ACC112 (cell line): ENCODE results near the gene KCNJ8.
A peak's percentile ranks its signal among the peaks of the same experiment; 100 is the strongest.
"Not testable (repeated sequence)": the region's sequence is repeated elsewhere in the genome, so short reads cannot be mapped to it uniquely, and the experiment has no call there.

Experiments used
- H2AFZ ChIP-seq: fragments of 200-600 bp; sonication (generic); one replicate; pipeline ENCODE4 v1.6.0; 2017; ENCODE audit warnings: antibody characterized with exemption, low read length; ENCODE audit not compliant: unreplicated experiment
- H3K27ac ChIP-seq: fragments of 200-600 bp; sonication (generic); 2 replicates; pipeline ENCODE4 v1.5.1; 2014; ENCODE audit warnings: low read depth, mild to moderate bottlenecking, antibody characterized with exemption, low read length, moderate library complexity
- H3K27me3 ChIP-seq: fragments of 200-600 bp; sonication (generic); 2 replicates; pipeline ENCODE4 v1.6.1; 2014; ENCODE audit warnings: mild to moderate bottlenecking, antibody characterized with exemption, low read length, moderate library complexity, mixed read lengths; ENCODE audit not compliant: insufficient read depth
- H3K36me3 ChIP-seq: fragments of 200-600 bp; sonication (generic); 2 replicates; pipeline ENCODE4 v1.6.1; 2016; ENCODE audit warnings: mild to moderate bottlenecking, antibody characterized with exemption, low read length, moderate library complexity, mixed read lengths; ENCODE audit not compliant: insufficient read depth
- H3K4me1 ChIP-seq: fragments of 200-600 bp; sonication (generic); one replicate; pipeline ENCODE4 v1.6.1; 2016; ENCODE audit warnings: low read length, mixed read lengths; ENCODE audit not compliant: insufficient read depth, unreplicated experiment, control insufficient read depth
- H3K4me3 ChIP-seq: fragments of 200-600 bp; sonication (generic); 2 replicates; pipeline ENCODE4 v1.5.1; 2014; ENCODE audit warnings: mild to moderate bottlenecking, low read depth, low read length
- H3K79me2 ChIP-seq: fragments of 200-600 bp; sonication (generic); one replicate; pipeline ENCODE4 v1.6.0; 2016; ENCODE audit warnings: low read length; ENCODE audit not compliant: control insufficient read depth, unreplicated experiment, insufficient read depth

Gene KCNJ8

DNA sequence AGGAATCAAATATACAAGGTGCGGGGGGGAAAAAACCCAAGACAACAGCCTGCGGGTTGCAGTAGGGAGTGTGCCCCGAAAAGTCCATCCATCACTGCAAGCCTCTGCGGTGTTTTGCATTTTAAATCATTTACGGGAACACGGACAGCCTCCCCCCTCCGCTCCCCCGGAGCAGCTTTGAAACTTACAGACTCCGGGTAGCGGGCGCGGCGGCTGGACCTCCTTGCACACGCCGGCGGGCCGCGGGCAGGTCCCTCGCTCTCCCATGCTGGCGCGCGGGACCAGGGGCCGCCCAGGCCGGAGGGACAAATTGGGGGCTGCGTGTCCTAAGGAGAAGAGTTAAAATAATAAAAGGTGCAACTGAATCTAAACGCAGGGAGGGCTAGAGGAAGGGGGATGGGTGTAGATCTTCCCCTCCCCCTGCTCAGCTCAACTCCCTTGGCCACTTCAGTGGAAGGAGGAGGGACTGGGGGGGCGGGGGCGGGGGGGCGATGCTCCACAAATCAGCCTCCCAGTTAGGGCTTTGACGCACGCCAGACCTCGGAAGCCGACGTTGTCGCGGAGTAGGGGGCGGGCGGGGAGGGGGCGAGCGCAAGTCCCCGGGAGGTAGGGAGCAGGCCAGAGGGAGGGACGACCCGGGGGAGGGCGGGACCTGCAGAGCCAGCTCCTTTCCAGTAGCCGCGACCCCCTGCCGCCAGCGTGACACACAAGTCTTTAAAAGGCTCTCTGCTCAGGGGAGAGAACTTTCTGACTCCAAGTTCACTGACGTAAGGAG is at the start of gene KCNJ8:
Gene KCNJ8, minus strand, starts transcription at position 349 of the 775 bp plus-strand sequence. CDS start 1,090 bp downstream, outside the sequence.
- Histone ChIP-seq H3K27ac (peak within 1 kb of the TSS; percentile 2; the same call in 1 of the 2 replicates), H3K4me1 (peaks cover 28% of the 10 kb centered on the region), H3K79me2 (no peaks in the 10 kb centered on the region), H2AFZ (peak within 1 kb of the TSS; percentile 87), H3K36me3 (no peaks in the 10 kb centered on the region), H3K4me3 (peak within 1 kb of the TSS; percentile 80), H3K27me3 (no peaks in the 10 kb centered on the region)

DNA sequence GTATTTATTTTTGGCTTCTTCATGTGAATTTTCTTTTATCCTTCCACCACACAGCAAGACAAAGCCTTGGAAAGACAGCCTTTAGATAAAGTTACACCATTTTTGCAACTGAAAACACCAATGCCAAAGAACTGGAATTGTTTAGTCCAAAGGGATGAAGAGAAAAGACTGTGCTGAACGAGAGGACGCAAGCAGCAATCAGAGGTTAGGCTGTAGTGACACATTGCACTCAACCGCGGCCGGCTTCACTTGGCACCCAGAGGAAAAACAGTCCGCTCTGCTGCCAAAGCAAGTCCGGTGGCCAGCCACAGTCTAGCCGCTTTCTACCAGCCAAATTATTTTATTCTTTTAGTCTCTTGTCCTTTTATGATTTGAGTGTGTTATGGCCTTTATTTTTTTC is 49.1 kb upstream of the KCNJ8 start:
- H3K27ac ChIP-seq = no peak overlapping the region
- no peak overlapping the region for H3K4me3 ChIP-seq
- no peaks in the 10 kb centered on the region for H3K79me2 ChIP-seq
- H2AFZ ChIP-seq = no peak overlapping the region
- no peaks in the 10 kb centered on the region for H3K27me3 ChIP-seq
- H3K36me3 ChIP-seq = no peaks in the 10 kb centered on the region
- H3K4me1 ChIP-seq = peaks cover 16% of the 10 kb centered on the region

DNA sequence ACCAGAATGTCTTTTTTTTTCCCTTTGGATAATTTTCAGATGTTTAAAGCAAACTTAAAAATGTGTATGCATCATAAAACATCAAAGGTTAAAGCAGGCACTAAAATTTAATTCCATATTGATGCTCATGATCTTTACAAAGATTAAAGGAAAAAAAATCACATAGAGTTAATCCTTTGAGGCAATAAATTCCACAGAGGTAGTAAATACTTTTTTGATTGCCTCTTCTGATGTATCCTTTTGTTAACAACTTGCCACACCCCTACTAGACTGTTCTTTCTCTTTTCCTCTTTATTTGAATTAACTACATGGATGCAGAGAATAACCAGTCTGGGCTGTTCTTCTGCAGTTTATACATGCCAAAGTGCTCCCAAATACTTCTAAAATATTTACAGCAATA is 45.2 kb upstream of the KCNJ8 start:
- H3K4me3 ChIP-seq = no peak overlapping the region
- no peaks in the 10 kb centered on the region for H3K27me3 ChIP-seq
- H3K79me2 ChIP-seq = no peaks in the 10 kb centered on the region
- no peaks in the 10 kb centered on the region; the same call in 1 of the 2 replicates for H3K36me3 ChIP-seq
- no peak overlapping the region for H2AFZ ChIP-seq
- H3K27ac ChIP-seq = peak overlapping the region; percentile 46
- H3K4me1 ChIP-seq = peaks cover 24% of the 10 kb centered on the region

DNA sequence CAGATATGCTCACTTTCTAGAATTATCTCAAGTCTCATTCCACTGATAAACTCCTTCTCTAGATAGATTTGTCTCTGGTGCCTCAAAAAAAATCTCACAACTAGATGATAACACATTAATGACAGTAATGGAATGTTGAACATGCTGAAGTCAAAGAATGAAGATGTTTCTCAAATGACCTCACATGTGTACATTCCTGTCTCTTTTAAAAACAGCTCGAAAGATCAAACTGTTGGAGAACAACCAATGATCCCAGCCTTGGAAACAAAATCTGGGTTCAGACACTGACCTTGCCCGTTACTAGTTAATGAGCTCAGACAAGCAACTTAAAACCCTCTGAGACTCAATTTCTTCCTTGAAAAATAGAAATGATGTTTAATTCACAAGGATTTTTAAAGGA is 44.7 kb upstream of the KCNJ8 start:
- peak overlapping the region; percentile 46 for H3K27ac ChIP-seq
- peak overlapping the region; percentile 66 for H2AFZ ChIP-seq
- no peaks in the 10 kb centered on the region for H3K79me2 ChIP-seq
- no peaks in the 10 kb centered on the region for H3K27me3 ChIP-seq
- H3K4me1 ChIP-seq = peaks cover 24% of the 10 kb centered on the region
- no peak overlapping the region for H3K4me3 ChIP-seq
- H3K36me3 ChIP-seq = no peaks in the 10 kb centered on the region; the same call in 1 of the 2 replicates

DNA sequence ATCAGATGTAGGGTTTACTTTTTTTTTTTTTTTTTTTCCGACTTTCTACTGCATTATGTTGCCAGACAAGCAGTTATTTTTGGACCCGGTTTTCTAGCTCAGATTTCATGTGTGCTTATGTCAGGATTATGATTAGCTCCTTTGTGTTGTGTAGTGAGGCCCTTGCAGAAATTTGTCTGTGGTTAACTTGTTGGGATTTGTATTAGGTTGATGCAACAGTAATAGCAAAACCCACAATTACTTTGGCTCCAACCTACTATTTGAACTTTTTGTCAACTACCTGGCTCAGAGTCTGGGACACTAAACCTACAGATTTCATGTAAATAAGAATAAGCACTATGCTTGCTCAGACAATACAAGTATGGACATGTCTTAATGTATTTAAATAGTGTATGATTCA is 44.1 kb upstream of the KCNJ8 start:
- H2AFZ ChIP-seq = no peak overlapping the region
- no peak overlapping the region for H3K4me3 ChIP-seq
- H3K36me3 ChIP-seq = no peaks in the 10 kb centered on the region; the same call in 1 of the 2 replicates
- no peaks in the 10 kb centered on the region for H3K27me3 ChIP-seq
- no peaks in the 10 kb centered on the region for H3K79me2 ChIP-seq
- peak overlapping the region; percentile 46 for H3K27ac ChIP-seq
- peaks cover 24% of the 10 kb centered on the region for H3K4me1 ChIP-seq

DNA sequence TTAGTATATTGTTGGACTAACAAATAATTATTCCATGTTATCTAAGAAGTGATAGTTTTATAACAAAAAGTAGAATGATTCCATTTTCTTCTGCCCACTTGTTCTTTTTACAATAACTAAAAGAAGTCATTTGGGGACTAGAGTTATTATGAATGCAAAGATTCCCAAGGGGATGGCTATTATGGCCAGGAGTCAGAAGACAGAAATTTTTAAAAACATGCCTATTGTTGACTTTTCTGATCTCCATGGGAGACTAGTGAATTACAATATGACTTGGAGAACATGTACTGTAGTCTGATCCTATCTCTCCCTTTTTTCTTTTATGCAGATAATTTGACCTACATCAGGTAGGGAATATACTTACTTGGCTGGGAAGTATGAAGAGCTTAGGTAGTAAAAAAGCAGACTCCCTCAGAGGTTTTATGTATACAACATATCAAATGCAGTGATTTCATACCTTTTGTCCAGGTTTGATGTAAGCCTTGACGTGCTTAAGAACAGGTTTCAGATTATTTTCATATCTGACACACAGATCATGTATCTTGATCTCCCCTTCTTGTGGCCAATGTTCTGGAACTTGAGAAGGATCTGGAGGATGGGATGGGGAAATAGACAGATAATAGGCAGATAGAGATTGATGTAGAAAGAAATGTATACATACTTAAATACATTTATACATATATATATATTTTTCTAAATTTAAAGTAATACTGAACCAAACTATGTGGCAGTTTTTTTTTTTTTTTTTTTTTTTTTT is 41.0 kb upstream of the KCNJ8 start:
- Histone ChIP-seq H2AFZ (no peak overlapping the region), H3K36me3 (peaks cover 15% of the 10 kb centered on the region), H3K4me1 (peaks cover 24% of the 10 kb centered on the region), H3K4me3 (no peak overlapping the region), H3K27ac (peak overlapping the region; percentile 54), H3K27me3 (no peaks in the 10 kb centered on the region), H3K79me2 (no peaks in the 10 kb centered on the region)

DNA sequence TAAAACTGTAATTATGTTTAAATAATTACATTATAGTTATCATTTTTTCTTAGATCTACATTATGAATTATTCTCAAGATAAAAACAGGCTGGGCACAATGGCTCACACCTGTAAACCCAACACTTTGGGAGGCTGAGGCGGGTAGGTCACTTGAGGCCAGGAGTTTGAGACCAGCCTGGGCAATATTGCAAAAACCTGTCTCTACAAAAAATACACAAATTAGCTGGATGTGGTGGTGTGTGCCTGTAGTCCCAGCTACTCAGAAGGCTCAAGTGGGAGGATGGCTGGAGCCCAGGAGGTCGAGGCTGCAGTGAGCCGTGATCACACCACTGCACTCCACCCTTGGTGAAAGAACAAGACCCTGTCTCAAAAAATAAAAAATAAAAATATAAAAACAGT is 40.3 kb upstream of the KCNJ8 start:
- H3K4me1 ChIP-seq = peaks cover 20% of the 10 kb centered on the region
- no peak overlapping the region for H3K27ac ChIP-seq
- H2AFZ ChIP-seq = no peak overlapping the region
- no peaks in the 10 kb centered on the region for H3K27me3 ChIP-seq
- no peak overlapping the region for H3K4me3 ChIP-seq
- H3K36me3 ChIP-seq = peaks cover 15% of the 10 kb centered on the region
- H3K79me2 ChIP-seq = no peaks in the 10 kb centered on the region

DNA sequence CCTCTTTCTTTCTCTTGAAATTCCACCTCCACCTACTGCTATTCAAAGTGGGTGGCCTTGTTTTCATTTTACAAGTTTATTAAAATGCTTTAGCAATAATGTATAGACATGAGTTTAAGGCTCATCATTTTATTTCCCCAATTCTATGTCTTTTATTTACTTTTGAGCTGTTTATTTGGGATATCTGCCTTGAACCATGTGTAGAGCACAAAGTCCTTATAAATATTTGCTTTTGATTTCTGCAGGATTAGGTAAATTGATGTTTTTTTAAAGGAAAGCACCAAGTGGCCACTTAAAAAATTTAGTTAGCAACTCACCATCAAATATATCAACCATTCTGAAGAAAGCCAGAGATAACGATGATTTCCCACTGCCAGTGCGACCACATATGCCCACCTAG is 39.8 kb upstream of the KCNJ8 start:
- Histone ChIP-seq H3K27ac (no peak overlapping the region), H3K4me1 (peaks cover 15% of the 10 kb centered on the region), H3K36me3 (peaks cover 15% of the 10 kb centered on the region), H2AFZ (no peak overlapping the region), H3K79me2 (no peaks in the 10 kb centered on the region), H3K27me3 (no peaks in the 10 kb centered on the region), H3K4me3 (no peak overlapping the region)

DNA sequence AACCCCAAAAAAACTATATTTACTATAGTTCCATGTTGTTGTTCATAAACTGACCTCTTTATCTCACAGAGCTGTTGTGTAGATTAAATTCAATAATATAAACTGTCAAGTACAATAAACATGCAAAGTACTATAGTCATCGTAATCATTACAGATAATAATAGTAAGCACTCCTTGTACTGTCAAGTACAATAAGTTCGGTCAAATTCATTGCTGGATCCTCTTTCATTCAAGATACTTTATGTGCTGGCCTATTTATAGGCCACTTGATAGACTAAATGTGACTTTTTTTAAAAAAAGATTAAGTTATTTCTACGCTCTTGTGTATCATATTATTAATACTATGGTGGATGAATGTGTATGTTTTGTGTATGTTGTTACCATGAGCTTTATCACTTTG is 39.2 kb upstream of the KCNJ8 start:
- H2AFZ ChIP-seq = no peak overlapping the region
- no peaks in the 10 kb centered on the region for H3K27me3 ChIP-seq
- peaks cover 9% of the 10 kb centered on the region for H3K4me1 ChIP-seq
- H3K79me2 ChIP-seq = no peaks in the 10 kb centered on the region
- H3K4me3 ChIP-seq = no peak overlapping the region
- H3K36me3 ChIP-seq = peaks cover 15% of the 10 kb centered on the region
- no peak overlapping the region for H3K27ac ChIP-seq

DNA sequence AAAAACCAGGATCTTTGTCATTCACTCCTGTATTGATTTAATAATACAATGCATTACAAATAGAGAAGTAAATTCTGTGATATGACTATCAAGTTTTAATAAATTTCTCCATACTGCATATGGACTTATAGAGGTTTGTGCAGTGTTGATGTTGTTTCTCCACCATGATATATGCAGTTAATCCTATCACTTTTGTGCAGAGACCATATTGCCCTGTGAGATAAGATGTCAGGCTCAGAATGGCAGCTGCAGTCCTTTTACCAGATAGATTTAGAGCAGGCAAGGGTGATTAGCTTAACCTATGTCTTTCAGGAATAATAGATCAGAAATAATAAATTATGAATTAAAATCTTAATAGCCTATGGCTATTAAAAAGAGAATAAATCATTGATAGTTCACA is 38.6 kb upstream of the KCNJ8 start:
- no peak overlapping the region for H3K4me3 ChIP-seq
- H3K27me3 ChIP-seq = no peaks in the 10 kb centered on the region
- H3K27ac ChIP-seq = no peak overlapping the region
- no peak overlapping the region for H2AFZ ChIP-seq
- peaks cover 15% of the 10 kb centered on the region for H3K36me3 ChIP-seq
- no peaks in the 10 kb centered on the region for H3K79me2 ChIP-seq
- peaks cover 7% of the 10 kb centered on the region for H3K4me1 ChIP-seq

DNA sequence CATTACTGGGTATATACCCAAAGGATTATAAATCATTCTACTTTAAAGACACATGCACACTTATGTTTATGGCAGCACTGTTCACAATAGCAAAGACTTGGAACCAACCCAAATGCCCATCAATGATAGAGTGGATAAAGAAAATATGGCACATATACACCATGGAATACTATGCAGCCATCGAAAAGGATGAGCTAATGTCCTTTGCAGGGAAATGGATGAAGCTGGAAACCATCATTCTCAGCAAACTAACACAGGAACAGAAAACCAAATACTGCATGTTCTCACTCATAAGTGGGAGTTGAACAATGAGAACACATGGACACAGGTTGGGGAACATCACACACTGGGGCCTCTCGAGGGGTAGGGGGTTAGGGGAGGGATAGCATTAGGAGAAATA is 37.8 kb upstream of the KCNJ8 start:
- H3K4me1 ChIP-seq, H3K27me3 ChIP-seq, H3K27ac ChIP-seq, H3K79me2 ChIP-seq, H2AFZ ChIP-seq, H3K4me3 ChIP-seq: not testable (repeated sequence)
- peaks cover 15% of the 10 kb centered on the region for H3K36me3 ChIP-seq
